GM12892 (cell line): ENCODE results near the gene KIZ.

Experiments
- POLR2A ChIP-seq: IDR thresholded peaks from 2 replicates; pipeline ENCODE4 v1.6.1; 2011; ENCODE audit warnings: low read depth, low read length, control low read depth
- POLR2AphosphoS5 ChIP-seq: IDR thresholded peaks from 2 replicates; pipeline ENCODE4 v1.6.1; 2011; ENCODE audit warnings: low read depth, low read length, control low read depth
- TAF1 ChIP-seq: IDR thresholded peaks from 2 replicates; pipeline ENCODE4 v1.6.1; 2011; ENCODE audit warnings: low read depth, mild to moderate bottlenecking, control low read depth, low read length, borderline replicate concordance

GRCh38 chr20:21174516-21175239, 48.8 kb downstream of the KIZ start:
- TF ChIP-seq TAF1 (no peak), POLR2A (no peak), POLR2AphosphoS5 (no peak)
